Measurements from ENCODE around the gene THADA. TPM values are rescaled to one million over a fixed set of nuclear protein-coding genes. Genes with fewer than 3 reads are reported as not detected.

THADA gene
- total and polyA plus RNA-seq, 2 donors (not counting 3 experiments of a cell fraction or from before 2014, with no cell fraction given): 22.6 to 25.3 TPM

DNA sequence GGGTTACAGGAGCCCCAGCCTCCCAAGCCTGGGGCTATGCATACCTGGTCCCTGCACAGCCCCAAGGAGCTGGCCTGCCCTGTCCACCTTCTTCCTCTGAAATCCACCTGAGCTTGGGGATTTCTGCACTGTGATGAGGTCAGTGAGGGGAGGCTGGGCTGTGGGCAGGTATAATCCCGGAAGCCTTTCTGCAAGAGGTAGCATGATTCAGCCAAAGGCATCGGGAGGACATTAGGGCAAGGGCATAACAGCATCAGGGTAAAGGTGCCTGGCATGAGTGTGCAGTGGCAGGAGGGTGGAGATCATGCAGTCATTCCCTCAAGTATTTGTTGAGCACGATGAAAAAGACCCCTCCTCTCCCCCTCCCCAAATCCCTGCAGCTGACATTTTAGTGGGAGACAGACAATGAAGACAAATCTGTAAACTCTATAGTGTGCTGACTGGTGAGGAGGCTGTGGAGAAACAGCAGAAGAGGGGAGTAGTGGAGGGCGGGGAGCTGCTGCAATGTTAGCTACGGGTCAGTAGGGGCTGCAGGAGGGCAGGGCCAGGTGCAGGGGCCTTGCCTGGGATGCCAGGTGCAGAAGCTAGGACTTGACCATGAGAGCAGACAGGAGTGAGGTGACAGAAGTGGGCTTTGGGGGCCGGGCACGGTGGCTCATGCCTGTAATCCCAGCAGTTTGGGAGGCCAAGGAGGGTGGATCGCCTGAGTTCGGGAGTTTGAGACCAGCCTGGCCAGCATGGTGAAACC, 388.1 kb downstream of the THADA start:
- no peak overlapping the region for H3K27ac ChIP-seq (ENCODE audit: insufficient read depth, low read depth, low read length)
- H3K79me2 ChIP-seq (ENCODE audit: control insufficient read depth, insufficient read depth, low read length): no peaks in the 10 kb centered on the region
- POLR2A ChIA-PET: no interaction called here
- no peak overlapping the region for H3K9ac ChIP-seq (replicated peaks; ENCODE audit: extremely low read depth, insufficient read depth, low read length)
- no peaks in the 10 kb centered on the region for H4K20me1 ChIP-seq (replicated peaks; ENCODE audit: control insufficient read depth, extremely low read depth, insufficient read depth, low read length)
- no peaks in the 10 kb centered on the region for H3K9me3 ChIP-seq (replicated peaks; ENCODE audit: control insufficient read depth, insufficient read depth, low read length)
- no peak overlapping the region for H3K4me2 ChIP-seq (ENCODE audit: insufficient read depth, low read length)
- H3K4me1 ChIP-seq (ENCODE audit: control insufficient read depth, extremely low read depth, insufficient read depth, low read length): no peaks in the 10 kb centered on the region
- no peaks in the 10 kb centered on the region for H3K36me3 ChIP-seq (ENCODE audit: control insufficient read depth in 2 of 2, extremely low read depth in 1 of 2, insufficient read depth in 2 of 2, low read length in 2 of 2)
- DNase-seq (ENCODE audit: low read depth, low spot score) (no peak), FAIRE-seq (no peak)
- no TSS peak for BruUV-seq (replicated peaks)
- no peak overlapping the region for H3K4me3 ChIP-seq (replicated peaks in 1 of 3; ENCODE audit: insufficient read depth in 1 of 3, low read depth in 1 of 3, low read length in 3 of 3)
- no peaks in the 10 kb centered on the region for H3K9me1 ChIP-seq (replicated peaks; ENCODE audit: control insufficient read depth, extremely low read depth, insufficient read depth, low read length)
- no peak for TF ChIP-seq EZH2 (IDR thresholded peaks at IDR 0.05; ENCODE audit: borderline replicate concordance, low read depth, low read length, severe bottlenecking)
- no peak for TF ChIP-seq JUN (IDR thresholded peaks at IDR 0.05; ENCODE audit: borderline replicate concordance, insufficient read depth, insufficient read length, low read depth)
- TF ChIP-seq, protein P1, sequence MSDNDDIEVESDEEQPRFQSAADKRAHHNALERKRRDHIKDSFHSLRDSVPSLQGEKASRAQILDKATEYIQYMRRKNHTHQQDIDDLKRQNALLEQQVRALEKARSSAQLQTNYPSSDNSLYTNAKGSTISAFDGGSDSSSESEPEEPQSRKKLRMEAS (IDR thresholded peaks at IDR 0.05; ENCODE audit: insufficient read depth, insufficient read length): no peak
- TF ChIP-seq FOS (IDR thresholded peaks at IDR 0.05; ENCODE audit: borderline replicate concordance, insufficient read depth, low read length): no peak
- TF ChIP-seq POLR2AphosphoS5 (IDR thresholded peaks at IDR 0.05; ENCODE audit: insufficient read depth, low read depth, low read length): no peak
- TF ChIP-seq, protein P2, sequence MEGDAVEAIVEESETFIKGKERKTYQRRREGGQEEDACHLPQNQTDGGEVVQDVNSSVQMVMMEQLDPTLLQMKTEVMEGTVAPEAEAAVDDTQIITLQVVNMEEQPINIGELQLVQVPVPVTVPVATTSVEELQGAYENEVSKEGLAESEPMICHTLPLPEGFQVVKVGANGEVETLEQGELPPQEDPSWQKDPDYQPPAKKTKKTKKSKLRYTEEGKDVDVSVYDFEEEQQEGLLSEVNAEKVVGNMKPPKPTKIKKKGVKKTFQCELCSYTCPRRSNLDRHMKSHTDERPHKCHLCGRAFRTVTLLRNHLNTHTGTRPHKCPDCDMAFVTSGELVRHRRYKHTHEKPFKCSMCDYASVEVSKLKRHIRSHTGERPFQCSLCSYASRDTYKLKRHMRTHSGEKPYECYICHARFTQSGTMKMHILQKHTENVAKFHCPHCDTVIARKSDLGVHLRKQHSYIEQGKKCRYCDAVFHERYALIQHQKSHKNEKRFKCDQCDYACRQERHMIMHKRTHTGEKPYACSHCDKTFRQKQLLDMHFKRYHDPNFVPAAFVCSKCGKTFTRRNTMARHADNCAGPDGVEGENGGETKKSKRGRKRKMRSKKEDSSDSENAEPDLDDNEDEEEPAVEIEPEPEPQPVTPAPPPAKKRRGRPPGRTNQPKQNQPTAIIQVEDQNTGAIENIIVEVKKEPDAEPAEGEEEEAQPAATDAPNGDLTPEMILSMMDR (IDR thresholded peaks at IDR 0.05; ENCODE audit: extremely low read depth in 1 of 2, insufficient read depth in 1 of 2, low read depth in 1 of 2, low read length in 2 of 2): no peak
- TF ChIP-seq GATA2 (IDR thresholded peaks at IDR 0.05; ENCODE audit: insufficient read depth, insufficient read length, low read depth, low read length): no peak
- TF ChIP-seq MYC (IDR thresholded peaks at IDR 0.05; ENCODE audit: low read depth, low read length): no peak
- no peak for TF ChIP-seq POLR2A (IDR thresholded peaks at IDR 0.05; ENCODE audit: low read depth, low read length)
- dilution Hi-C loops (cut with MboI; ENCODE audit: extremely low pct_ligation_motif_present, low sequenced_read_pairs) (no loop called here), intact Hi-C loops (cut with micrococcal nuclease) (no loop called here)
- CTCF ChIA-PET: no interaction called here
- H2AFZ ChIP-seq (ENCODE audit: low read depth, low read length): no peak overlapping the region
- no peaks in the 10 kb centered on the region for H3K27me3 ChIP-seq (ENCODE audit: control insufficient read depth in 2 of 2, insufficient read depth in 2 of 2, low read length in 2 of 2)

Data from endothelial cell of umbilical vein (primary cell).